Tibial artery (tissue), 4 donors: ENCODE results near the gene RASA3.

Experiments
- DNase-seq, 2 donors: peaks; one replicate each; pipeline ENCODE4 v3.0.0-alpha.2; 2019
- H3K27ac ChIP-seq, 2 donors: fragments of 200-600 bp; sonication (generic) in 1 of 2; 1 replicate in 1 of 2; 2 replicates in 1 of 2; pipeline ENCODE4 v1.5.1; 2018 to 2019; ENCODE audit warnings: mild to moderate bottlenecking in 1 of 2
- H3K27me3 ChIP-seq, 2 donors: fragments of 200-600 bp; sonication (generic) in 1 of 2; one replicate each; pipeline versions ENCODE4 v1.5.1 to v1.6.0; 2016 to 2019
- H3K36me3 ChIP-seq, 3 donors: fragments of 200-600 bp; sonication (generic) in 2 of 3; one replicate each; pipeline ENCODE4 v1.5.1; 2016 to 2019; ENCODE audit warnings: mild to moderate bottlenecking in 2 of 3
- H3K4me1 ChIP-seq, 4 donors: fragments of 200-600 bp; sonication (generic) in 2 of 4; 1 replicate in 3 of 4; 2 replicates in 1 of 4; pipeline ENCODE4 v1.5.1; 2016 to 2019
- H3K4me3 ChIP-seq, 2 donors: fragments of 200-600 bp; sonication (generic) in 1 of 2; 1 replicate in 1 of 2; 2 replicates in 1 of 2; pipeline ENCODE4 v1.5.1; 2018 to 2019; ENCODE audit warnings: mild to moderate bottlenecking in 2 of 2
- H3K9me3 ChIP-seq, 3 donors: fragments of 200-600 bp; sonication (generic) in 1 of 3; one replicate each; pipeline ENCODE4 v1.5.1; 2016 to 2019
- intact Hi-C: fragments of 100-400 bp; cut with DNase I; formaldehyde crosslinking; loops from one replicate; pipeline ENCODE4 v1.15.0; 2023; ENCODE audit warnings: low total_unique reads
- TF ChIP-seq, protein P1 (sequence below), 2 experiments: fragments of 200-600 bp in 1 of 2; fragments of 450-650 bp in 1 of 2; IDR thresholded peaks; one replicate each; pipeline ENCODE4 v1.5.1; 2017 to 2019; ENCODE audit warnings: antibody characterized with exemption in 2 of 2, mild to moderate bottlenecking in 1 of 2, moderate library complexity in 1 of 2

Gene RASA3

DNA sequence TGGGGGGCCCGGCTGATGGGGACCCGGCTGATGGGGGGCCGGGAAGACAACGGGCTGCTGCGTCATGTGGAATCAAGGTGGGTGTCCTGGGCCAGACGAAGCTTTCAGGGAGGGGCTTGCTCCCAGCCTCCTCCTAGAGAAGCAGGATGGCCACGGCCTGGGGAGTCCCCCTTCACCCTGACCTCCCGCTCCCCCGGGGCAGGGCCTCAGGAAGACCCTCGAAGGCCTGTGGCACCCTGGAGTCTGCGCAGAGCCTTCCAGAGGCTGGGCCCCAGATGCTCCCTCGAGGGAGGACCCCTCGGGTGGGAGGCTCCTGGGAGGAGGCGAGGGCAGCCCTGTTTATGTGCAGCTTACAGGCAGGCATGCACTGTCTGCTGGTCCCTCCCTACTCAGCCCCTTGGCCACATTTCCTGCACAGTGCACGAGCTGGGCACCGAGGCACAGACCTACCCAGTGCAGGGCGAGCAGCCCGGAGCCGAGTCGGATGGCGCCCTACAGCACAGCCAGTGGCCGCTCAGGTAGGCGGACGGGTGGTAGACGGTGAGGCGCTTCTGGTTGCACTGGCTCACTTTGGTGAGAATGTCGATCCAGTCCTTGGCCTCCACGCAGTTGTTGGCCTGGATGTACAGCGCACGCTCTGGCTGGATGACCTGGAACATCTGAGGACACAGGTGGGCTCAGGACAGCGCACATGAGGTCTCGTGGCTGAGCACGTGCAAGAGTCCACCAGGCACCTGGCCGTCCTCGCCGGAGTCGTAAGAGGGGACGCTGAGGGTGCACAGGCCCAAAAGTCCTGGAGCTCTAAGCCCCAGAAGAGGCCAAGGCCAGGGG lies 136.1 kb downstream of the RASA3 start:
- peaks cover 10 to 67% (median 49%) of the 10 kb centered on the region in 3 donors for H3K36me3 ChIP-seq
- TF ChIP-seq, protein P1, sequence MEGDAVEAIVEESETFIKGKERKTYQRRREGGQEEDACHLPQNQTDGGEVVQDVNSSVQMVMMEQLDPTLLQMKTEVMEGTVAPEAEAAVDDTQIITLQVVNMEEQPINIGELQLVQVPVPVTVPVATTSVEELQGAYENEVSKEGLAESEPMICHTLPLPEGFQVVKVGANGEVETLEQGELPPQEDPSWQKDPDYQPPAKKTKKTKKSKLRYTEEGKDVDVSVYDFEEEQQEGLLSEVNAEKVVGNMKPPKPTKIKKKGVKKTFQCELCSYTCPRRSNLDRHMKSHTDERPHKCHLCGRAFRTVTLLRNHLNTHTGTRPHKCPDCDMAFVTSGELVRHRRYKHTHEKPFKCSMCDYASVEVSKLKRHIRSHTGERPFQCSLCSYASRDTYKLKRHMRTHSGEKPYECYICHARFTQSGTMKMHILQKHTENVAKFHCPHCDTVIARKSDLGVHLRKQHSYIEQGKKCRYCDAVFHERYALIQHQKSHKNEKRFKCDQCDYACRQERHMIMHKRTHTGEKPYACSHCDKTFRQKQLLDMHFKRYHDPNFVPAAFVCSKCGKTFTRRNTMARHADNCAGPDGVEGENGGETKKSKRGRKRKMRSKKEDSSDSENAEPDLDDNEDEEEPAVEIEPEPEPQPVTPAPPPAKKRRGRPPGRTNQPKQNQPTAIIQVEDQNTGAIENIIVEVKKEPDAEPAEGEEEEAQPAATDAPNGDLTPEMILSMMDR (IDR thresholded peaks at IDR 0.05): no peak
- intact Hi-C loops: loop anchor here (1.0 kb wide), 1 partner anchor 25 kb away; no protein-coding TSS in a partner anchor
- H3K9me3 ChIP-seq: no peaks in the 10 kb centered on the region
- no peak for DNase-seq
- no peak overlapping the region for H3K4me3 ChIP-seq
- no peak overlapping the region for H3K27ac ChIP-seq
- no peaks in the 10 kb centered on the region for H3K27me3 ChIP-seq
- peaks cover 0 to 13% (median 10%) of the 10 kb centered on the region in 4 donors for H3K4me1 ChIP-seq

DNA sequence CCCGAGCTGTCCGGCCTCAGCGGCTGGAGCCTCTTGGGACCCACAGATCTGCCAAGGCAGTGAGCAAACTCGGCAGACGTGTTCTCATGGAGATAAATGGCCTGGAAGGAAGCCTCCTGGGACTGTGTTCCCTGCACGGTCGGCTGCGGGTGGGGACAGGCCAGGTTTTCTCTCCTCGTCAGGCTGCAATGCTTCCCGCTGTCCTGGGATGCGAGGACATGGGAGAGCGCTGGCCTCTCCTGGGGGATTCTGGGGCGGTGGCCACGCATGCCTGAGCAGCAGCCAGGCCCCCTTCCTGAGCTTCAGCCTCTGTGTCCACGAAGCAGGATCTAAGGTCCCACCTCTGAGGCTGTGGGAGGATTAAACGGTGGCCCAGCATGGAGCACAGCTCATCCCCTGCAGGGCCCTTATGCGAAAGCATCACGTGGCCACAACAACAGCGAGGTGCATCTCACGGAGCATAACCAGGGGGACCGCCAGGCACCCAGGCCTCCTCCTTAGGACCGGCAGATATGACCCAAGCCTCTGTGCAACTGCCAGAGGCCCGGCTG lies 137.3 kb downstream of the RASA3 start:
- TF ChIP-seq, protein P1 (IDR thresholded peaks at IDR 0.05): no peak
- Histone ChIP-seq H3K4me3 (no peak overlapping the region), H3K4me1 (peaks cover 0 to 13% (median 10%) of the 10 kb centered on the region in 4 donors), H3K9me3 (no peaks in the 10 kb centered on the region), H3K27me3 (no peaks in the 10 kb centered on the region), H3K27ac (no peak overlapping the region), H3K36me3 (peaks cover 18 to 67% (median 53%) of the 10 kb centered on the region in 3 donors)
- DNase-seq: peak in 1 of 2 donors; percentile 53
- intact Hi-C loops: no loop called here

DNA sequence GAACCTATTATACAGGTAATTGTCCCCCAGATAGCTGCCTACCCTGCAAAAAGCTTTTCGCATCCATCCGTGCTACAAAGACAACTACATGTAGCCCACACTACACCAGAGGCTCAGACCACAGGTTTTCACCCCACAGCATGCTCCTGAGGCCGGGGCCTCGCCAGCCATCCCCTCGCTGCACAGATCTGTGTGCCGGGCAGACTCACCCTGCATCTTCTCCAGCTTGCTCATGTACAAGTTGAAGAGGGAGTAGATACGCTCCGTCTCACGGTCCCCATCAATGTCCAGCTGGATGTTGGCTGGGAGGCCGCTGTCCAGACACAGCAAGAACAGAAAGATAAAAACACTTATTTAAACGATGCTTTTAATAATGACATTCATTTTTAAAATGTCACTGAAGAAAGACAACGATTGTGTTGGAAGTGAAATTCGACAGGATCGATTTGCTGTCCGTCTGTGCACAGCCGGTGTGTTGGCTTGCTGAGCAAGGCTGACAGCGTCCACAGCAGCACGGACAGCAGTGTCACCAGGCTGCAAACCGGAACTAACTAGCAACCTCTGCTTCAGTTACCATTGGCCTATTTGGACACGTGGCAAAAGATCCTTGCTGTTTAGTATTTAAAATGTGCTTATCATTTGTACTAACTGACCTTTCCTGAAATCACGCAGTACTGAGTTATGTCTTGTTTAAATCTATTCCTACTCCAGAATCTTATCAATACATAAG lies 140.0 kb downstream of the RASA3 start:
- no peak overlapping the region for H3K27ac ChIP-seq
- H3K27me3 ChIP-seq: no peaks in the 10 kb centered on the region
- TF ChIP-seq, protein P1 (IDR thresholded peaks at IDR 0.05): no peak
- H3K36me3 ChIP-seq: peaks cover 20 to 61% (median 53%) of the 10 kb centered on the region in 3 donors
- no peaks in the 10 kb centered on the region for H3K9me3 ChIP-seq
- peaks cover 0 to under 1% (median 0%) of the 10 kb centered on the region in 4 donors for H3K4me1 ChIP-seq
- H3K4me3 ChIP-seq: no peak overlapping the region
- intact Hi-C loops: no loop called here
- DNase-seq: no peak

DNA sequence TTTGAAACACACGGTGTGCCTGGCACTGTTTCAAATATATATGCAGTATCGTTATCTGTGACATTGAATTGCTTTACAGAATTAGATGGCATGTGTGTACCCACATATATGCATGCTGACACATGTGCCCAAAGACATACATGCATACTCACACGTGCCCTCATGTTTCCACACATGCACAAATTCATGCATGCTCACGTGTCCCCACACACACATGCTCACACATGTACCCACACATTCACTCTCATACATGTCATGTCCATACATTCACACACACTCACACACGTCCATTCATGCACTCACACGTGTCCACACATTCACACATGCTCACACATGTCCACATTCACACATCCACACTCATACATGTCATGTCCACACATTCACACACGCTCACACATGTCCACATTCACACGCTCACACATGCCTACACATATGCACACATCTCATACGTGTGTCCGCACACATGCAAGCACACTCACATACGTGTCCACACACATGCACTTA lies 140.7 kb downstream of the RASA3 start:
- H3K4me1 ChIP-seq: no peaks in the 10 kb centered on the region
- no peak overlapping the region for H3K27ac ChIP-seq
- no peak for DNase-seq
- no peaks in the 10 kb centered on the region for H3K9me3 ChIP-seq
- intact Hi-C loops: no loop called here
- H3K4me3 ChIP-seq: no peak overlapping the region
- H3K27me3 ChIP-seq: no peaks in the 10 kb centered on the region
- TF ChIP-seq, protein P1 (IDR thresholded peaks at IDR 0.05): no peak
- H3K36me3 ChIP-seq: peaks cover 20 to 54% (median 51%) of the 10 kb centered on the region in 3 donors

DNA sequence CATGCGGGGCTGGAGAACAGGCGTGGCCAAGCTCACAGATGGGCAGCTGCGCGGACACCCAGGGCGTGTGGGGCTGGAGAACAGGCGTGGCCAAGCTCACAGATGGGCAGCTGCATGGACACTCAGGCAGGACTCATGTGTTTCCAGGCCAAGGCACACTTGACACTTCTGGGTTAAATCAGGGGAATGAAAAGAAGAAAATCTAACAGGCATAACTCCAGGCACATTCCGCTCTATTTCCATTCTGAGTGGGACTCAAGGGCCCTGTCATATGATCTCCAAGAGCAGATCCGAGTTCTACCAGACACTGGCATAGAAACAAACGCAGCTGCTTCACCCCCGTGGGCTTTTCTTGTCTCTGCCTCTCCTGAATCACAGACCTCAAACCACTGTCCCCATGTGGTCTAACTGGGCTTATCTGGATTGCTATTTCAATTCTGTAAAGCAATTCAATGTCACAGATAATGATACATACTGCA lies 141.2 kb downstream of the RASA3 start:
- peak in 1 of 2 donors; percentile 40 for DNase-seq

More for the DNA sequence above, 141.2 kb downstream of the RASA3 start:
- intact Hi-C loops: no loop called here
- H3K4me1 ChIP-seq: no peaks in the 10 kb centered on the region
- no peak overlapping the region for H3K4me3 ChIP-seq
- TF ChIP-seq, protein P1 (IDR thresholded peaks at IDR 0.05): no peak
- peaks cover 17 to 49% (median 46%) of the 10 kb centered on the region in 3 donors for H3K36me3 ChIP-seq
- no peaks in the 10 kb centered on the region for H3K27me3 ChIP-seq
- H3K27ac ChIP-seq: no peak overlapping the region
- no peaks in the 10 kb centered on the region for H3K9me3 ChIP-seq
